Anterior cingulate cortex (tissue), 58 donors: ENCODE data around the gene MYL7.

Source experiments
- DNase-seq, 58 donors: peaks; one replicate each; lab custom pipeline; 2025; lab: John Stamatoyannopoulos, UW

The MYL7 gene

GRCh38 chr7:44116087-44116788 is 24.9 kb downstream of the MYL7 start:
- DNase-seq = no peak

GRCh38 chr7:44114586-44115310 is 26.4 kb downstream of the MYL7 start:
- DNase-seq = peak in 55 of 58 donors; percentile 14 to 91 (median 72)

GRCh38 chr7:44113764-44114354 is 27.3 kb downstream of the MYL7 start:
- DNase-seq = no peak

- DNase-seq = no peak
Observed at GRCh38 chr7:44112997-44113763, 28.0 kb downstream of the MYL7 start.

- no peak for DNase-seq
Observed at GRCh38 chr7:44112231-44112996, 28.7 kb downstream of the MYL7 start.

GRCh38 chr7:44111761-44112160 is 29.4 kb downstream of the MYL7 start:
- DNase-seq = peak in 2 of 58 donors; percentile 11 to 21

GRCh38 chr7:44110719-44111635 is 30.2 kb downstream of the MYL7 start:
- DNase-seq = no peak

GRCh38 chr7:44109991-44110390 is 31.1 kb downstream of the MYL7 start:
- DNase-seq = no peak

GRCh38 chr7:44108768-44109750 is 32.1 kb downstream of the MYL7 start:
- DNase-seq = no peak

- DNase-seq = no peak
Observed at GRCh38 chr7:44107961-44108767, 33.0 kb downstream of the MYL7 start.

GRCh38 chr7:44107116-44107960 is 33.8 kb downstream of the MYL7 start:
- DNase-seq = no peak

GRCh38 chr7:44106311-44107065 is 34.6 kb downstream of the MYL7 start:
- DNase-seq = no peak

GRCh38 chr7:44105832-44106231 is 35.3 kb downstream of the MYL7 start:
- no peak for DNase-seq

- peak in 45 of 58 donors; percentile 3 to 83 (median 46) for DNase-seq
Observed at GRCh38 chr7:44104860-44105771, 36.0 kb downstream of the MYL7 start.
